ENCODE results near the gene MXRA8. TPM values are rescaled to one million over a fixed set of nuclear protein-coding genes. Genes with fewer than 3 reads are reported as not detected.

The MXRA8 gene
- total and polyA plus RNA-seq, 9 of the 15 experiments (the other 6 are each of a cell fraction or from before 2014, with no cell fraction given), result 0.66 to 11.3 (median 6.3) TPM

DNA sequence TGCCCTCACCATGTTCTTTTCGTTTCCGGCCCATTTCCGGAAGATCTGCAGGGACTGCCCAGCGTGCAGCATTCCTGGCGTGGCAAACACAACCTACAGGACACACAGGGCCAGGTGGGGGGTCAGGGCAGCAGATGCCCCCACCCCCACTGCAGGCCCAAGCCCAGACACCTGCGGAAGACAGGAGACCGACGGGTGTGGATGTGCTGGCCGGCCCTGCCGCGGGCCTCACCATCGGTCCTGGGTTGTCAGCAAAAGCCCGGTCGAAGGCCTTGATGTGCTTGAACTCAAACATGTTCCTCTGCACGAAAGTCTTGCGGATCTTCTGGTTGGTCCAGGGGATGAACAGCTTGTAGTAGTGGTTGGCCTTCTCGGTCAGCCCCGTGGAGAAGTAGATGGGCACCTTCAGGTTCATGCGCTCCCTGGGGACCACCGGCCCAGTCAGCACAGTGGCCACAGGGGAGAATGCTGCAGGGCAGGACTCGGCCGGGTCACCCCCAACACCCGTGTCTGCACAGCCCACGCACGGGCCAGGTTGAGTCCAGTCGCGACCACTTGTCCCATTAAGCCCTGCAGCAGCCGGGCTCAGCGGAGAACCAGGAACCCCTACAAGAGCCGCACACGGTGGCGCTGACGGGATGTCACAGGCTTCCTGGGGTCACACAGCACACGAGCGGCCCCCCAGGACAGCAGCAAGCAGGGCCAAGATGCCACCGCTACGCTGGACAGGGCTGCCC, 44.7 kb downstream of the MXRA8 start:
- BruUV-seq (replicated peaks), result no TSS peak
- Histone ChIP-seq H3K4me2 (ENCODE audit: insufficient read depth, low read length) (no peak overlapping the region), H3K9me1 (ENCODE audit: control insufficient read depth, insufficient read depth, low read length) (no peaks in the 10 kb centered on the region), H3K36me3 (ENCODE audit: control insufficient read depth, insufficient read depth, low read length) (peaks cover 86% of the 10 kb centered on the region), H3K79me2 (ENCODE audit: control insufficient read depth, insufficient read depth, low read length) (peaks cover 37% of the 10 kb centered on the region), H3K9me3 (replicated peaks; ENCODE audit: control insufficient read depth, insufficient read depth, low read depth, low read length) (no peaks in the 10 kb centered on the region), H3K27ac (ENCODE audit: extremely low read depth, low read depth, low read length) (no peak overlapping the region), H3K27me3 (ENCODE audit: control insufficient read depth in 2 of 2, insufficient read depth in 2 of 2, low read length in 2 of 2) (no peaks in the 10 kb centered on the region), H3K9ac (ENCODE audit: insufficient read depth in 1 of 2, low read depth in 2 of 2, low read length in 2 of 2) (peak overlapping the region in 1 of 2 experiments; percentile 3; a peak in 1 of 4 replicates), H2AFZ (ENCODE audit: low read depth, low read length) (no peak overlapping the region), H4K20me1 (replicated peaks; ENCODE audit: control insufficient read depth, insufficient read depth, low read length) (peaks cover 11% of the 10 kb centered on the region), H3K4me1 (replicated peaks in 1 of 2; ENCODE audit: control insufficient read depth in 2 of 2, insufficient read depth in 2 of 2, low read length in 2 of 2) (peaks cover 24 to 88% of the 10 kb centered on the region in 2 experiments), H3K4me3 (no peak overlapping the region)
- intact Hi-C loops (cut with micrococcal nuclease), result no loop called here
- ATAC-seq (no peak), DNase-seq (ENCODE audit: extremely low read depth in 1 of 4, low spot score in 3 of 4) (no peak), FAIRE-seq (no peak)
- TF ChIP-seq POLR2AphosphoS5 (IDR thresholded peaks at IDR 0.05; ENCODE audit: control insufficient read depth, insufficient read depth, low read depth, low read length) (0 out of 2 replicates have a peak, but pooled peaks have one; percentile 3), ZNF143 (CRISPR knock-in tag; IDR thresholded peaks at IDR 0.05) (no peak), ZNF77 (CRISPR knock-in tag; IDR thresholded peaks at IDR 0.05) (no peak), ZNF224 (CRISPR knock-in tag; IDR thresholded peaks at IDR 0.05) (no peak), POLR2G (IDR thresholded peaks at IDR 0.05; ENCODE audit: low read depth, low read length) (peak; percentile 1; the same call in 1 of the 2 replicates), RBM22 (IDR thresholded peaks at IDR 0.05; ENCODE audit: low read depth, low read length, poor library complexity, severe bottlenecking) (peak; percentile 89), KDM5B (IDR thresholded peaks at IDR 0.05; ENCODE audit: insufficient replicate concordance, low read depth, low read length) (no peak), RBFOX2 (IDR thresholded peaks at IDR 0.05; ENCODE audit: low read depth, low read length) (peak; percentile 27; the same call in 1 of the 2 replicates), ARID2 (IDR thresholded peaks at IDR 0.05) (no peak), NFIC (IDR thresholded peaks at IDR 0.05) (no peak), SUPT5H (IDR thresholded peaks at IDR 0.05) (peak; percentile 8; the same call in 1 of the 2 replicates), SPI1 (IDR thresholded peaks at IDR 0.05; ENCODE audit: borderline replicate concordance, low read depth, low read length) (no peak)
- in situ Hi-C loops (cut with MboI), result no loop called here
- 93% methylated on average over 37 of the region's 37 CpGs for WGBS (ENCODE audit: insufficient coverage, low coverage, missing lambda C conversion rate)
- ChIA-PET CTCF (ENCODE audit: low intra/inter-chr PET ratio) (no interaction called here), POLR2A (interaction anchor here (0.6 to 2.4 kb wide), 6 partner anchors 9 to 128 kb away, joined by 3 to 9 read pairs (median 4); no protein-coding TSS in a partner anchor)
